HepG2 (cell line): Measurements from ENCODE around the gene MUC22. TPM values are rescaled to one million over a fixed set of nuclear protein-coding genes. Genes with fewer than 3 reads are reported as not detected.

ENCODE experiments used
- DPF2 ChIP-seq: sonication (generic); formaldehyde crosslinking; IDR thresholded peaks from 2 replicates; pipeline ENCODE4 v1.4.0; 2020; ENCODE audit warnings: mild to moderate bottlenecking, low read depth, missing genetic modification reagents, borderline replicate concordance
- PCBP2 ChIP-seq: fragments of 200-400 bp; formaldehyde crosslinking; optimal IDR thresholded peaks from 2 replicates; pipeline ENCODE3; 2018; ENCODE audit warnings: low read length, low read depth; ENCODE audit not compliant: poor library complexity, severe bottlenecking
- SNAPC5 ChIP-seq: sonication (generic); formaldehyde crosslinking; IDR thresholded peaks from 2 replicates; pipeline ENCODE4 v1.8.1; 2023; ENCODE audit warnings: mild to moderate bottlenecking, missing genetic modification reagents, borderline replicate concordance
- ZNF407 ChIP-seq: sonication (generic); formaldehyde crosslinking; IDR thresholded peaks from one replicate; pipeline ENCODE4 v1.5.1; 2020; ENCODE audit warnings: mild to moderate bottlenecking, missing genetic modification reagents; ENCODE audit errors: not compliant biosample characterization
- ZNF446 ChIP-seq: sonication (generic); formaldehyde crosslinking; IDR thresholded peaks from 2 replicates; pipeline ENCODE4 v1.5.0; 2020; ENCODE audit warnings: mild to moderate bottlenecking, missing genetic modification reagents
- polyA plus RNA-seq, 8 experiments: library from polyadenylated mRNA; depleted of rRNA in 3 of 8; stranded (reverse) in 7 of 8; unstranded in 1 of 8; fragments of >200 nt; fragmentation: Illumina TruSeq in 4 of 8; extraction: Trizol in 4 of 8; gene quantifications; 2 replicates each; pipeline versions ENCODE4 v1.2.1 to v1.2.3, GENCODE V29; 2011 to 2016; ENCODE audit warnings: low read depth in 4 of 8, missing spikeins in 1 of 8, mixed read lengths in 1 of 8; ENCODE audit not compliant: insufficient read depth in 1 of 8
- total RNA-seq, 5 experiments: library from RNA; depleted of rRNA; stranded (reverse); fragments of >200 nt; fragmentation: Illumina TruSeq; extraction: Trizol; gene quantifications; 2 replicates each; pipeline ENCODE4 v1.2.3, GENCODE V29; 2016; ENCODE audit warnings: low read depth in 1 of 5
- TF ChIP-seq, protein P1 (sequence below): IDR thresholded peaks from 2 replicates; pipeline ENCODE4 v1.6.1; 2016; ENCODE audit warnings: low read depth, borderline replicate concordance

Gene MUC22
- total and polyA plus RNA-seq, 2 of the 13 experiments (the other 11 are each of a cell fraction or from before 2014, with no cell fraction given), result not detected

GRCh38 chr6:31005249-31006020, 4.8 kb upstream of the MUC22 start (continued):
- TF ChIP-seq ZNF407 (CRISPR knock-in tag) (no peak), ZNF446 (CRISPR knock-in tag) (no peak), DPF2 (no peak), SNAPC5 (CRISPR knock-in tag) (no peak), PCBP2 (no peak)
- TF ChIP-seq, protein P1, sequence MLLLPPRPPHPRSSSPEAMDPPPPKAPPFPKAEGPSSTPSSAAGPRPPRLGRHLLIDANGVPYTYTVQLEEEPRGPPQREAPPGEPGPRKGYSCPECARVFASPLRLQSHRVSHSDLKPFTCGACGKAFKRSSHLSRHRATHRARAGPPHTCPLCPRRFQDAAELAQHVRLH, result no peak
- TF ChIP-seq, all 625 proteins: peak for 0
